ENCODE data around the gene MYO3B. TPM values are rescaled to one million over a fixed set of nuclear protein-coding genes. Genes with fewer than 3 reads are reported as not detected.

MYO3B gene
- total and polyA plus RNA-seq, 2 donors (not counting 3 experiments of a cell fraction or from before 2014, with no cell fraction given): 0.03 TPM; not detected in 1

DNA sequence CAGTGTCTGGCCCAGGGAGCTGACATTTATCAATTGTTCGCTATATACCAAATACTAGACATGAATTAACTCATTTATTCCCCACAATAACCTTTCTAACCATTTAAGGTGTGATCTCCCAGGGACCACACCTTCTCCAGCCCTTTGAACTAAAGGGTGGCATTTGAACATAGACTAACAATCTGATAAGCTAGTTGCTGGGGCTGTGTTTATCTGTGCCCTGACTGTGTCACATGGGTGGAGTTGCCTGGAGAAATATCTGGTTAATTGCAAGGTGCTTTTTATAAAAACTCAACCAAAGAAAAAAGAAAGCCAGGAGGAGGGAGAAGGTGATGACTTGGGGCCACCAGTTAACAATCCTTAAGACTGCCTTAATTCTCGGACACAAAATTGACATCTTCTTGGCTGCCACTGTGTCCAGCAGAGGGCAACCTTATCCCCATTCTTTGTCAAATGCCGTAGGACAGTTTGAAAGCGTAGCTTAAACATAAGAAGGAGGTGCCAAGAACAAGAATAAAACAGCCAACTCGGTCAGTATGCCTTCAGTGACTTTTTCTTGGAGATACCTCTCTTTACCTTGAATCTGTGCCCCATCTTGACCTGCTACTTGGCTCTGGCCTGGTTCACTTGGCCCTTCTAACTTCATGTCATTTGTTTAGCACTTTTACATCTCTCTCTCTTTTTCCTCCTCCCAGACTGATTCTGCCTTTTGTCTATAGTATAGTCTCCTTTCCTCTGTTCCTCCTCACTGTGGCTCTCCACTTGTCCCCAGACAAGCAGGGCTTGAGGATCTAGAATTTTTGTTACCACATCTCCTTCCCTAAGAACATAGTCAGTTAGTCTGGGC is 183.4 kb downstream of the MYO3B start:
- intact Hi-C loops (cut with micrococcal nuclease) (loop anchor here (1.0 kb wide), 3 partner anchors 37 to 455 kb away; partner anchors contain the start of gene GAD1), dilution Hi-C loops (cut with MboI; ENCODE audit: extremely low pct_ligation_motif_present, low sequenced_read_pairs) (no loop called here)
- TF ChIP-seq, protein P1, sequence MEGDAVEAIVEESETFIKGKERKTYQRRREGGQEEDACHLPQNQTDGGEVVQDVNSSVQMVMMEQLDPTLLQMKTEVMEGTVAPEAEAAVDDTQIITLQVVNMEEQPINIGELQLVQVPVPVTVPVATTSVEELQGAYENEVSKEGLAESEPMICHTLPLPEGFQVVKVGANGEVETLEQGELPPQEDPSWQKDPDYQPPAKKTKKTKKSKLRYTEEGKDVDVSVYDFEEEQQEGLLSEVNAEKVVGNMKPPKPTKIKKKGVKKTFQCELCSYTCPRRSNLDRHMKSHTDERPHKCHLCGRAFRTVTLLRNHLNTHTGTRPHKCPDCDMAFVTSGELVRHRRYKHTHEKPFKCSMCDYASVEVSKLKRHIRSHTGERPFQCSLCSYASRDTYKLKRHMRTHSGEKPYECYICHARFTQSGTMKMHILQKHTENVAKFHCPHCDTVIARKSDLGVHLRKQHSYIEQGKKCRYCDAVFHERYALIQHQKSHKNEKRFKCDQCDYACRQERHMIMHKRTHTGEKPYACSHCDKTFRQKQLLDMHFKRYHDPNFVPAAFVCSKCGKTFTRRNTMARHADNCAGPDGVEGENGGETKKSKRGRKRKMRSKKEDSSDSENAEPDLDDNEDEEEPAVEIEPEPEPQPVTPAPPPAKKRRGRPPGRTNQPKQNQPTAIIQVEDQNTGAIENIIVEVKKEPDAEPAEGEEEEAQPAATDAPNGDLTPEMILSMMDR (IDR thresholded peaks at IDR 0.05; ENCODE audit: extremely low read depth in 1 of 2, insufficient read depth in 1 of 2, low read depth in 1 of 2, low read length in 2 of 2): peak; percentile 71 to 72
- no peak for TF ChIP-seq MYC (IDR thresholded peaks at IDR 0.05; ENCODE audit: low read depth, low read length)
- DNase-seq (ENCODE audit: low read depth, low spot score): peak; percentile 75
- Histone ChIP-seq H3K4me3 (replicated peaks in 1 of 3; ENCODE audit: insufficient read depth in 1 of 3, low read depth in 1 of 3, low read length in 3 of 3) (no peak overlapping the region), H3K27me3 (ENCODE audit: control insufficient read depth in 2 of 2, insufficient read depth in 2 of 2, low read length in 2 of 2) (peaks cover 41 to 63% of the 10 kb centered on the region in 2 experiments), H3K9ac (replicated peaks; ENCODE audit: extremely low read depth, insufficient read depth, low read length) (no peak overlapping the region), H3K4me2 (ENCODE audit: insufficient read depth, low read length) (no peak overlapping the region), H3K9me1 (replicated peaks; ENCODE audit: control insufficient read depth, extremely low read depth, insufficient read depth, low read length) (no peaks in the 10 kb centered on the region), H2AFZ (ENCODE audit: low read depth, low read length) (no peak overlapping the region), H3K9me3 (replicated peaks; ENCODE audit: control insufficient read depth, insufficient read depth, low read length) (no peaks in the 10 kb centered on the region), H3K4me1 (ENCODE audit: control insufficient read depth, extremely low read depth, insufficient read depth, low read length) (no peaks in the 10 kb centered on the region), H3K79me2 (ENCODE audit: control insufficient read depth, insufficient read depth, low read length) (no peaks in the 10 kb centered on the region), H4K20me1 (replicated peaks; ENCODE audit: control insufficient read depth, extremely low read depth, insufficient read depth, low read length) (no peaks in the 10 kb centered on the region), H3K27ac (ENCODE audit: insufficient read depth, low read depth, low read length) (no peak overlapping the region), H3K36me3 (ENCODE audit: control insufficient read depth in 2 of 2, extremely low read depth in 1 of 2, insufficient read depth in 2 of 2, low read length in 2 of 2) (no peaks in the 10 kb centered on the region)
- CTCF ChIA-PET: interaction anchor here (0.6 to 8.2 kb wide), 49 partner anchors 9 to 910 kb away, joined by 3 to 118 read pairs (median 4); partner anchors contain the start of gene GAD1
- peak; percentile 87 for FAIRE-seq
- no TSS peak for BruUV-seq (replicated peaks)
- POLR2A ChIA-PET: no interaction called here

DNA sequence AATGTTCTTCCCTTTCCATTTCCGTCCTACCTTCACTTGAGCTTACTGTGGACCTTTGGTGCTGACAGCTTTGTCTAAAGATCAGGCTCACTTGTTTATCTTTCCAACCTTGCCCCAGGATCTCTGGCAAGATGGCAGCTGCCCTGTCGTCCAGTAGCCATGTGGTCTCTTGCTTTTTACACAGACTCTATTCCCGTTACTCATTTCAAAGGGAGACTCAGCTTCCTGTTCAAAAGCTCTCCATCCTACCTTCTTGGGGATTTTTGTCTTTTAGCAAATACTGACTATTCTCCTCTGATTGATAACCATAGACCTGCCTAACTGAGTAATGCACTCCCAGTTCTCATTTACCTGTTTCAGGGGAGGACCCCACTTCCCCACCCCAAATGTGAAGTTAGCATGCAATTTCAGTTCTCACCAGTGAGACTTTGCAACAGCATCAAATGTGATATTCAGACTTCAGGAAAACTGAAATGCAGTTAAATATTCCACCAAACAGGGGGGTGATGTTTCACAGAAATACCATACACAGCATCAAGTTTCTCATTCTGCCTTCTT is 184.4 kb downstream of the MYO3B start:
- ChIA-PET POLR2A (no interaction called here), CTCF (interaction anchor here (0.9 to 8.2 kb wide), 9 partner anchors 15 to 452 kb away, joined by 3 to 118 read pairs (median 7); partner anchors contain the start of gene GAD1)
- no peaks in the 10 kb centered on the region for H3K9me1 ChIP-seq (replicated peaks; ENCODE audit: control insufficient read depth, extremely low read depth, insufficient read depth, low read length)
- intact Hi-C loops (cut with micrococcal nuclease) (no loop called here), dilution Hi-C loops (cut with MboI; ENCODE audit: extremely low pct_ligation_motif_present, low sequenced_read_pairs) (no loop called here)
- no peaks in the 10 kb centered on the region for H4K20me1 ChIP-seq (replicated peaks; ENCODE audit: control insufficient read depth, extremely low read depth, insufficient read depth, low read length)
- no peaks in the 10 kb centered on the region for H3K79me2 ChIP-seq (ENCODE audit: control insufficient read depth, insufficient read depth, low read length)
- no peaks in the 10 kb centered on the region for H3K9me3 ChIP-seq (replicated peaks; ENCODE audit: control insufficient read depth, insufficient read depth, low read length)
- DNase-seq (ENCODE audit: low read depth, low spot score): no peak
- no peak overlapping the region for H3K9ac ChIP-seq (replicated peaks; ENCODE audit: extremely low read depth, insufficient read depth, low read length)
- H3K27ac ChIP-seq (ENCODE audit: insufficient read depth, low read depth, low read length): no peak overlapping the region
- H2AFZ ChIP-seq (ENCODE audit: low read depth, low read length): no peak overlapping the region
- no peak overlapping the region for H3K4me2 ChIP-seq (ENCODE audit: insufficient read depth, low read length)
- H3K4me3 ChIP-seq (replicated peaks in 1 of 3; ENCODE audit: insufficient read depth in 1 of 3, low read depth in 1 of 3, low read length in 3 of 3): no peak overlapping the region
- no TSS peak for BruUV-seq (replicated peaks)
- peaks cover 48 to 73% of the 10 kb centered on the region in 2 experiments for H3K27me3 ChIP-seq (ENCODE audit: control insufficient read depth in 2 of 2, insufficient read depth in 2 of 2, low read length in 2 of 2)
- no peaks in the 10 kb centered on the region for H3K36me3 ChIP-seq (ENCODE audit: control insufficient read depth in 2 of 2, extremely low read depth in 1 of 2, insufficient read depth in 2 of 2, low read length in 2 of 2)
- no peaks in the 10 kb centered on the region for H3K4me1 ChIP-seq (ENCODE audit: control insufficient read depth, extremely low read depth, insufficient read depth, low read length)
- no peak for FAIRE-seq
- no peak for TF ChIP-seq GATA2 (IDR thresholded peaks at IDR 0.05; ENCODE audit: insufficient read depth, insufficient read length, low read depth, low read length)
- no peak for TF ChIP-seq POLR2AphosphoS5 (IDR thresholded peaks at IDR 0.05; ENCODE audit: insufficient read depth, low read depth, low read length)
- no peak for TF ChIP-seq JUN (IDR thresholded peaks at IDR 0.05; ENCODE audit: borderline replicate concordance, insufficient read depth, insufficient read length, low read depth)
- TF ChIP-seq, protein P1 (IDR thresholded peaks at IDR 0.05; ENCODE audit: extremely low read depth in 1 of 2, insufficient read depth in 1 of 2, low read depth in 1 of 2, low read length in 2 of 2): no peak
- TF ChIP-seq FOS (IDR thresholded peaks at IDR 0.05; ENCODE audit: borderline replicate concordance, insufficient read depth, low read length): no peak
- no peak for TF ChIP-seq EZH2 (IDR thresholded peaks at IDR 0.05; ENCODE audit: borderline replicate concordance, low read depth, low read length, severe bottlenecking)
- no peak for TF ChIP-seq MYC (IDR thresholded peaks at IDR 0.05; ENCODE audit: low read depth, low read length)
- no peak for TF ChIP-seq POLR2A (IDR thresholded peaks at IDR 0.05; ENCODE audit: low read depth, low read length)
- TF ChIP-seq, protein P2, sequence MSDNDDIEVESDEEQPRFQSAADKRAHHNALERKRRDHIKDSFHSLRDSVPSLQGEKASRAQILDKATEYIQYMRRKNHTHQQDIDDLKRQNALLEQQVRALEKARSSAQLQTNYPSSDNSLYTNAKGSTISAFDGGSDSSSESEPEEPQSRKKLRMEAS (IDR thresholded peaks at IDR 0.05; ENCODE audit: insufficient read depth, insufficient read length): no peak
